ENCODE measurements around the gene CDYL2. TPM values are rescaled to one million over a fixed set of nuclear protein-coding genes. Genes with fewer than 3 reads are reported as not detected.

The CDYL2 gene
- total RNA-seq, 1 donor from 2014 or later, result 5.4 TPM

DNA sequence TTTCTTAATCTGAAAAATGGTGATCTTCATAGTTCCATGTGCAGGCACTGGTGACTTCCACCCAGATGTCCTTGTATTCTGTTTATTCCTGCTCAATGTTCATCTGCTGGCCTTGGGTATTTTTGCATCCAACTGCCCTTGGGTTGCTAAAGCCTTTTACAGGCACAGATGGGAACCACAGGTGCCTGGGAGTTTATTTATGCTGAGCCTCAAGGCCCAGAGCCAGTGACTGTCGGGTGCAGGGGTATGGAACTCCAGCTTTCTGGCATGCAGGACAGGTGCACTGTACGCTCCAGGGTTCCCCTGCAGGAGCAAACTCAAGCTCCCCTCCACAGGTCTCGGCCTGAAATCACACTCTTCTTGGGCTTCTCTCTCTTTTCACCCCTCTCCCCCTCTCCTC lies 241.3 kb downstream of the CDYL2 start:
- no peak for ATAC-seq

DNA sequence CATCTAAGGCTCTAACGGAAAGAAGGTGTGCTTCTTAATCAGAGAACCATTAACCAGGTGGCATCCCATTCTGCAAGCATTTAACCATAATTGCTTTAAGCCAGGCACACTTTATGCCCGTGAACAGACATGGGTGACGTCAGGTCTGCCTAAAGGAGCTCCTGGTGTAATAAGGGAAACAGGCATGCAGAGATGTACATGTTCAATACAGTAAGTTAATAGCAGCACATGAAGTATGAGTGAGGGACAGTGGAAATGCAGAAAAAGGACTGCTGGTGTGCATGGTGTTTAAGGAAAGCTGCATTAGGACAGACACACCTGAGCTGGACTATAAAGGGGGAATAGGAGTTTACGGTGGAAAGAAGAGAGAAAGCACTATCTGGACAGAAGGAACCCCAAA lies 245.0 kb downstream of the CDYL2 start:
- ATAC-seq (no peak), DNase-seq (ENCODE audit: low spot score) (no peak)

More for the DNA sequence above, 241.3 kb downstream of the CDYL2 start:
- DNase-seq (ENCODE audit: low spot score), result no peak

DNA sequence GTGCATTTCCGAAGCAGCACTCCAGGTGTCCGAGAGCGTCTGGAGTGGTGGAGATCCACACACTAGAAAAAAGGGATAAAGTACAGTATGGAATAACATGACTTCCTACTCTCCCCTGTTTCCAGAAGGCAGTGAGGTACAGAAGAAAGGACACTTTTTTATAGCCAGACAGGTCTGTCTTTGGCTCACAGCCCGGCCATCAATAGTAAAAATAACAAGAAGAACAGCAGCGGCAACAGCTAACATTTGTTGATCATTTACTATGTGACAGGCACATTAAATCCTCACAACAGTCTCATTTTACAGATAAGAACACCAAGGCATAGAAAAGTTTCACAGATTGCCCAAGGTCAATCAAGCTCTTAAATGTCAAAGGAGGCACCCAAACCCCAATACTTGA lies 247.4 kb downstream of the CDYL2 start:
- no peak for DNase-seq (ENCODE audit: low spot score)
- ATAC-seq, result no peak

DNA sequence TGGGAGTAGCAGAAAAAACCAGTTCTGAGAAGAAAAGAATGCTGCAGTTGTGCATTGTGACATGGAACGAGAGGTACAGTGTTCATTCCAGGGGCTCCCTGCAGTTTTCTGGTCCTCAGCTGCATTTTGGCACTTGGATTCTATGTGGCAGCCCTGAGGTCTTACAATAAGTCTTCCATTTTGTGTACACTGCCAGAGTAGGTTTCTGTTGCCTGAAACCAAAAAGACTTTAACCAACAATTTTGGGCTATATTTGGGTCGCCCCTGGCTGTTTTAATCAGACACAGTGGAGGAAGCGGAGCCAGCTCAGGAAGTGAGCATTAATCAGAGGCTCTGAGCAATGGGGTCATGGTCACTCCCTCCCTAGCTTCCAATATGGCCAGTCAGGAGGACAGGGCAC lies 247.9 kb downstream of the CDYL2 start:
- DNase-seq (ENCODE audit: low spot score) (no peak), ATAC-seq (no peak)

DNA sequence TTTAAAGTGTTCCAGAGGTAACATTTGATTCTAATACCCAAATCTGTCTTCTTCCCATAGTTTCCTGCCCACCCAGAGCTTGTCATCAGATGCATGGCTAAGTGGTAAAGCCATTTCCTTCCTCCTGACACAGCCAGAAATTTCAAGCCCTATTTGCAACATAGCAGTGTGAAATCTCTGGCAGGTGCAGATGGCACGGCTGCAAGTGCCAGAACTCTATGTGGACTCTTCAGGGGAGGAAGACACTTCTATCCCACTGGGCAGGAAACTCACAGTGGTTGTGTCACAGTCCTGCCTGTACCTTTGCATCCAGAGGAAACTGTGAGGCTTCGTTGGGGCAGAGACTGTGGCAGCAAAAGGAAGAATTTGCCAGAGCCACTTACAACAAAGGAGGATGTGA lies 250.4 kb downstream of the CDYL2 start:
- ATAC-seq, result no peak

DNA sequence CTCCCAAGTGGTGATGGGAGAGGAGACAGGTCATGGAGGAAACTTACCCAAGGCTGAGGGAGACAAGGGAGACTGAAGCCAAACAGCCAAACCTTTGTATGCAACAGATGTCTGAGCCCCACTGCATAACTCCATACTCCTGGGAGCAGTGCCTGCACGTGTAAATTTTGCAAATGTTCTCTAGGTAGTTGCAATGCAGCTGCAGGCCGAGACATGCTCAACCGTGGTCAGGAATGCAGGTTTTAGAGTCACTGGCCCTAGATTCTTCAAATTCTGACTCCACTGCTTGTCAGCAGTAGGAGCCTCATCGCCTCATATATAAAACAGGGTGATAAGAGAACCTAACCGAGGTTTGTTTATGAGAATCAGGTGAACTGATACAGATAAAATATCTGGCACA lies 252.1 kb downstream of the CDYL2 start:
- ATAC-seq (no peak), DNase-seq (ENCODE audit: low spot score) (no peak)

More for the DNA sequence above, 250.4 kb downstream of the CDYL2 start:
- DNase-seq (ENCODE audit: low spot score), result no peak

Other genes starting within 250 kb of the CDYL2 start
- gene CMC2, start 202.3 kb upstream of the CDYL2 start, total RNA-seq, result 36.8 TPM
- 7.6 TPM for gene CENPN, start 202.6 kb upstream of the CDYL2 start, total RNA-seq
- gene ATMIN, start 231.2 kb upstream of the CDYL2 start, total RNA-seq, result 13.7 TPM